ENCODE measurements around the gene SDK1.
A peak's percentile ranks its signal among the peaks of the same experiment; 100 is the strongest.

SDK1 gene

GRCh38 chr7:3370068-3370830 is 69.2 kb downstream of the SDK1 start:
- no peak for DNase-seq (ENCODE audit: low read depth)
- TF ChIP-seq CTCF (IDR thresholded peaks at IDR 0.05; ENCODE audit: low read depth, low read length, missing control alignments), result no peak
- in situ Hi-C loops (cut with HindIII; ENCODE audit: low sequenced_read_pairs), result loop anchor here (5.0 kb wide), 1 partner anchor 37 kb away; no protein-coding TSS in a partner anchor
- H3K4me3 ChIP-seq (ENCODE audit: low read depth, low read length), result no peak overlapping the region

- in situ Hi-C loops (cut with HindIII; ENCODE audit: low sequenced_read_pairs), result loop anchor here (5.0 kb wide), 1 partner anchor 36 kb away; no protein-coding TSS in a partner anchor
- no peak for TF ChIP-seq CTCF (IDR thresholded peaks at IDR 0.05; ENCODE audit: low read depth, low read length, missing control alignments)
- H3K4me3 ChIP-seq (ENCODE audit: low read depth, low read length), result no peak overlapping the region
- DNase-seq (ENCODE audit: low read depth), result no peak
These were observed 69.9 kb downstream of the SDK1 start for GRCh38 chr7:3370921-3371320.

GRCh38 chr7:3371601-3372000 is 70.5 kb downstream of the SDK1 start:
- TF ChIP-seq CTCF (IDR thresholded peaks at IDR 0.05; ENCODE audit: low read depth, low read length, missing control alignments), result no peak
- H3K4me3 ChIP-seq (ENCODE audit: low read depth, low read length), result no peak overlapping the region
- in situ Hi-C loops (cut with HindIII; ENCODE audit: low sequenced_read_pairs), result loop anchor here (5.0 kb wide), 1 partner anchor 36 kb away; no protein-coding TSS in a partner anchor
- DNase-seq (ENCODE audit: low read depth), result peak; percentile 31

- in situ Hi-C loops (cut with HindIII; ENCODE audit: low sequenced_read_pairs), result loop anchor here (5.0 kb wide), 1 partner anchor 33 kb away; no protein-coding TSS in a partner anchor
- TF ChIP-seq CTCF (IDR thresholded peaks at IDR 0.05; ENCODE audit: low read depth, low read length, missing control alignments), result no peak
- no peak overlapping the region for H3K4me3 ChIP-seq (ENCODE audit: low read depth, low read length)
- no peak for DNase-seq (ENCODE audit: low read depth)
These were observed 73.2 kb downstream of the SDK1 start for GRCh38 chr7:3374239-3374638.

- TF ChIP-seq CTCF (IDR thresholded peaks at IDR 0.05; ENCODE audit: low read depth, low read length, missing control alignments), result no peak
- DNase-seq (ENCODE audit: low read depth), result no peak
- in situ Hi-C loops (cut with HindIII; ENCODE audit: low sequenced_read_pairs), result no loop called here
- no peak overlapping the region for H3K4me3 ChIP-seq (ENCODE audit: low read depth, low read length)
These were observed 77.5 kb downstream of the SDK1 start for GRCh38 chr7:3378390-3379150.

GRCh38 chr7:3380034-3380433 is 79.0 kb downstream of the SDK1 start:
- no peak for TF ChIP-seq CTCF (IDR thresholded peaks at IDR 0.05; ENCODE audit: low read depth, low read length, missing control alignments)
- in situ Hi-C loops (cut with HindIII; ENCODE audit: low sequenced_read_pairs), result no loop called here
- no peak for DNase-seq (ENCODE audit: low read depth)
- no peak overlapping the region for H3K4me3 ChIP-seq (ENCODE audit: low read depth, low read length)

Measured in astrocyte of the cerebellum (primary cell).